HG02623 (cell line): ENCODE measurements around the gene IL1RAPL2.
A peak's percentile ranks its signal among the peaks of the same experiment; 100 is the strongest.
"Not testable (repeated sequence)": the region's sequence is repeated elsewhere in the genome, so short reads cannot be mapped to it uniquely, and the experiment has no call there.

Experiments used
- ATAC-seq: cut with Tn5 transposase; IDR thresholded peaks from one replicate; pipeline ENCODE4 v1.9.1; 2021; ENCODE audit warnings: moderate library complexity; ENCODE audit not compliant: unreplicated experiment

The IL1RAPL2 gene

DNA sequence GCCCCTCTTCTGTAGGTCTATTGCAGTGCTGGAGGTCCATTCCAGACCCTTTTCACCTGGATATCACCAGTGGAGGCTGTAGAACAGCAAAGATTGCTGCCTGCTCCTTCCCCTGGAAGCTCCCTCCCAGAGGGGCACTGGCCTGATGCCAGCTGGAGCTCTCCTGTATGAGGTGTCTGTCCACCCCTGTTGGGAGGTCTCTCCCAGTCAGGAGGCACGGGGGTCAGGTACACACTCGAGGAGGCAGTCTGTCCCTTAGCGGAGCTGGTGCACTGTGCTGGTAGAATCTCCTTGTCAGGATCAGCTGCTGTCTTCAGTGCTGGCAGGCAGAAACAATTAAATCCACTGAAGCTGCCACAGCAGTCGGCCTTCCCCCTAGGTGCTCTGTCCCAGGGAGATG, 276.6 kb downstream of the IL1RAPL2 start:
- no peak for ATAC-seq

- no peak for ATAC-seq
Observed at GRCh38 chrX:104852241-104852640, 286.2 kb downstream of the IL1RAPL2 start.

DNA sequence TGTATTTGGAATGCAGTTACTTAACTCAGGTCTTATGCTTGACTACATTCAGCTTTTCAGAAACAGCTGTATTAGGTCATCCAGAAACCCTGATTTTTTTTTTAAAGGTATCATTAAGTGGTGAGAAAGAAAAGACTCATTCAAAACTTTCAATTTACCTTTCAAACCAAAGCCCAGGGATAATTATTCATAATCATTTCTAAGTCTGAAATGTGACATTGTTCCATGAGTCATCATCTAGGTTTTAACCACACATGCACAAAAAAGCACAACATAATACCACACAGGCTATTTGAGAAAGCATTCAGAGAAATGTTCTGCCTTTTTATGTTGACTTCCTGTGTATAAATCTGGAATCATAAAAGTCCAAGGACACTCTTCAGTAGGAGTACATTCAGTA, 288.2 kb downstream of the IL1RAPL2 start:
- no peak for ATAC-seq

DNA sequence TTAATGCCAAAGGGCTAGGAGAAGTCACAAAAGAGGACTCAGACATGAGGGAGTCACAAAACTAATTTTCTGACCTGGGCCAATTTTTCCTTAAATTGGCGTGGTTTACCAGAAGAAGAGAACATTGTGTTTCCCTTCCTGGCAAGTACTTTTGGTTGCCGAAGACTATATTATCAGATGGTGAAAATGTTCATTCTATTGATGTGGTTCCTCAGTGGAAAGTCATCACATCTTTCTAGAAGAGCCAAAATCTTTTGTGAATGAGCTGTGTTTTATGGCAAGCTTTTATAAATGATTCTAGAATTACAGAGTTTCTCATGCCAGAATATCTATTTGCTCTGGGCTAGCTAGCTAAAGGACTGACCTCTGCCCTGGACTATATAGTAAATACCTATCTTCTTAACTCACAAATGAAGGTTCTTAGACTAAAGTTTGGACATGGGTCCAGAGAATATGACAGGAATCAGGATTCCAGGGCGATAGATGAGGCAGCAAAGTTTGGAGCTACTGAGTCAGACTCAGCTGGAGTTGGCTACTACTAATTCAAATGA, 288.9 kb downstream of the IL1RAPL2 start:
- ATAC-seq: no peak

- no peak for ATAC-seq
Observed at GRCh38 chrX:104863466-104863865, 297.5 kb downstream of the IL1RAPL2 start.

- ATAC-seq: no peak
Observed at GRCh38 chrX:104864296-104864695, 298.3 kb downstream of the IL1RAPL2 start.

- no peak for ATAC-seq
Observed at GRCh38 chrX:104877504-104877903, 311.5 kb downstream of the IL1RAPL2 start.

- no peak for ATAC-seq
Observed at GRCh38 chrX:104902070-104902469, 336.1 kb downstream of the IL1RAPL2 start.

GRCh38 chrX:104909694-104910093, 343.7 kb downstream of the IL1RAPL2 start:
- ATAC-seq: not testable (repeated sequence)

DNA sequence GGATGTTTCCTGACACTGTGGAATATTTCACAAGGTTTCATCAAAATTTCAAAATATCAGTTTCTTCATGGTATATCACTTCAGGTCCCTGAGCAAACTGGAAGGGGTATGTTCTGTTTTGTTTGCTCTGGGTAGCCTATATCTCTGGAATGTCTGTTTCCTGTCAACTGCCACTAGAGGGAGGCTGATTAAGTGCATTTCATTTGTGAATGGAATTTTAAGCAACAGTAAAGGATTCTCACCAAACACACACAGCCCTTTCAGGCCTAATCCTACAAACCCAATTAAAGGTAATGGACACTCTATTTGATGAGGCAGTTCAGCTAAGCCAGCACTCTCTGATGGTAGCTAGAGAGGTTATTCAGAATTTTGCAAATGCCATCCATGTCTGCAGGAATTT, 347.3 kb downstream of the IL1RAPL2 start:
- no peak for ATAC-seq

- not testable (repeated sequence) for ATAC-seq
Observed at GRCh38 chrX:104914686-104915085, 348.7 kb downstream of the IL1RAPL2 start.

- no peak for ATAC-seq
Observed at GRCh38 chrX:104918122-104918521, 352.1 kb downstream of the IL1RAPL2 start.

- ATAC-seq: no peak
Observed at GRCh38 chrX:104921584-104922205, 355.7 kb downstream of the IL1RAPL2 start.

DNA sequence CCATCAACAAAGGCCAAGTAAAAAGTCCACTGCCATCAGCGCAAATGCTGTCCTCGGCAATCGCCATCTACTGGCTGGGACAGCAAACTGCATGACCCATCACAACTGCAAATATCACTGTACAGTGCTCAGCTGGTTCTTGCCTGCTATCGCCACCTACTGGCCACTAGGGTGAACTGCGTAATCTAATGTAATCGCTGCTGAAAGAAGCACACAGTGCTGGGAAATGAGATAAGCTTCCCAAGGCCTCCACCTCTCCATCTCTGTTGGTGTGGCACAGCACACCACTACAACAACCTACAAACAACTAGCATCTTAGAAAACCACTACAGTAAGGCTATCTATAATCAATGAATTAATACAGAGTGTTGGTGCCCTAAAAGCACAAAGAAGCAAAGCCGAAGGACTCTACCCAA, 356.2 kb downstream of the IL1RAPL2 start:
- peak; percentile 98 for ATAC-seq

- ATAC-seq: no peak
Observed at GRCh38 chrX:104929324-104929723, 363.3 kb downstream of the IL1RAPL2 start.

- no peak for ATAC-seq
Observed at GRCh38 chrX:104935581-104935980, 369.6 kb downstream of the IL1RAPL2 start.

DNA sequence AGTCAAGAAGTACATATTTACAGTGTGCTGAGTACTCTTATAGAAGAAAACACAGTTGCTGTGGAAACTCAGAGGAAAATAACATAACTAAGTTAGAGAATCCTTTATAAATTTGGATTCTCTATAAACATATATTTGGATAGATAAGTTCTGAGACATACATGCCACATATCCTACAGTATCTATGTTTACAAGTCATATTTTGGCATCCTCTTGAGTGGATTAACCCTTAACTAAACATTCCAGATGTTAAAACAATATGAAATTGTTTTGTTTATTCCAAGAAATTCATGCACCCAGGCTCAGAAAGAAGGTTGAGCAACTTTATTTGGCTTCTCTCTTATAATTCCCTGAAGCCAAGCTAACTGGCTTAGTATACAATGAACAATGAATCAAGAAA, 387.3 kb downstream of the IL1RAPL2 start:
- ATAC-seq: no peak

DNA sequence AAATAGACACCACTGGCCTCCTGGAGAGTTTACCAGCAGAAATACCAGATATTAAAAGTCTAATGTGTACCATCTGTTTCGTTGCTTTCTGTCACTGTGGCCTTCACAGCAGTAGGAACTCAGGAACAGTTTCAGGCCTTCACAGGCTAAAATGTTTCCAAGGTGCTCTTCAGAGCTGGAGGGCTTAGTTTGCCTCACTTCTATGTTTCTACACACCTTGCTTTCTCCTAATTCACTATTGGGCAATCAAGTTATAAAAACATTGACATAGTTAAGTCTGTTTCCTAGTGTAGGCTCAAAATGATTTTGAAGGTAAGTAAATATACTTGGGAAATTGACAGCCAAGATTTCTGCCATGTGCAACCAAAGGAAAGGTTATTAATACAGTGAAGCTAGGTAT, 395.9 kb downstream of the IL1RAPL2 start:
- no peak for ATAC-seq

GRCh38 chrX:104968241-104968640, 402.2 kb downstream of the IL1RAPL2 start:
- no peak for ATAC-seq

DNA sequence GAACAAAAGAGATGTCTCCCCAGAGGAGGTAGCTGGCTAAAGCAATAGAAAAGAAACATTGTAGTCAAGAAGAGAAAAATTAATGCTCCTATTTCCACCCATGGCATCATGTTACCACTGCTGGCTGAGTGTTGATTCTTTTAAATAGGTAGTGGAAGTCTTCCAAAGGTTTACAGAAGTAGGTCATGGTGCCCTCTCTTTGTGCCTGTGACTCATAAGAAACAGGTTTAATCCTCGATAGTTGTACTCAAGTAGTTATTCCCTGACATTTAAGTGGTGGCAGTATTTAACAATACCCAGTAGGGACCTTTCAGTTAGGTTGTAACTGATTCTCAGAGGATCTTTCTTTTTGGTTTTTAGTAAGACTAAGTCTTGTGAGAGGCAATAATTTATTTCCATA, 406.7 kb downstream of the IL1RAPL2 start:
- no peak for ATAC-seq

- no peak for ATAC-seq
Observed at GRCh38 chrX:104987063-104987462, 421.1 kb downstream of the IL1RAPL2 start.

DNA sequence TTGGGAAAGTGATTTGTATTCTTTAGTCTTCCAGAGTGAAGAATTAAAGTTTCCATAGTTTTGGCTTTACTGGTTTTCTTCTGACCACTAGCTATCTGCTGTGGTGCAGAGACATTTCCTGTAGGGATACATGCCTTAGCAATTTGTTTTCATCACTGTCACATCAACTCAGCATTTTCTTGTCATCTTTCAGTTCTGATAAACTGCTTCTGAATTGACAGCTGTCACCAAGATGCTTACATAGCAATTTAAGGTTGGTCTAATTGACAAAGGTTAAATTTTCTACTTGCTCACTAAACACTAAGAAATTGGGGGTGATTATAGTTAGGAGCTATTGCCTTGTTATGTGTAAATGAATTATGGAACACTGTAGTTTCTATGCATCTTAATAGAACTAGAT, 422.0 kb downstream of the IL1RAPL2 start:
- ATAC-seq: no peak

DNA sequence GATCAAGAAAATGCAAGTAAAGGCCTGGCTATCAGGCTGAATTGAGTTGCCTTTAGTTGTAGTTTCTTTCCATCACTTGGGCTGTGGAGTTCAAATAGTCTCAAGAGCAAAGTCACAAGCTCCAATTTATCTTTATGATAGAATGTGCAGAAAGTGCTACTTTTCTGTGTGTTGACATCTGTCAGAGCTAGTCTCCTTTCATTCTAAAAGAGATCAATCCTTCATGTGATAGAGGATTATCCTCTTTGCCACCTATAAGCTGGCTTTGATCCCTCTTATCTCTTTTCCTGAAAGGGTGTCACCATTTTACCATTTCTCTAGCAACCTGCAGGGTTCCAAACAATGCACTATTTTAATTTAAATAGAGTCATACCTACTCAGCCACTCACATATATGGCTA, 429.5 kb downstream of the IL1RAPL2 start:
- ATAC-seq: no peak
